GM19455 (cell line): ENCODE results near the gene AQP12A.
"Not testable (repeated sequence)": the region's sequence is repeated elsewhere in the genome, so short reads cannot be mapped to it uniquely, and the experiment has no call there.

Experiments
- ATAC-seq: cut with Tn5 transposase; IDR thresholded peaks from one replicate; pipeline ENCODE4 v1.9.1; 2021; ENCODE audit not compliant: unreplicated experiment

Gene AQP12A

DNA sequence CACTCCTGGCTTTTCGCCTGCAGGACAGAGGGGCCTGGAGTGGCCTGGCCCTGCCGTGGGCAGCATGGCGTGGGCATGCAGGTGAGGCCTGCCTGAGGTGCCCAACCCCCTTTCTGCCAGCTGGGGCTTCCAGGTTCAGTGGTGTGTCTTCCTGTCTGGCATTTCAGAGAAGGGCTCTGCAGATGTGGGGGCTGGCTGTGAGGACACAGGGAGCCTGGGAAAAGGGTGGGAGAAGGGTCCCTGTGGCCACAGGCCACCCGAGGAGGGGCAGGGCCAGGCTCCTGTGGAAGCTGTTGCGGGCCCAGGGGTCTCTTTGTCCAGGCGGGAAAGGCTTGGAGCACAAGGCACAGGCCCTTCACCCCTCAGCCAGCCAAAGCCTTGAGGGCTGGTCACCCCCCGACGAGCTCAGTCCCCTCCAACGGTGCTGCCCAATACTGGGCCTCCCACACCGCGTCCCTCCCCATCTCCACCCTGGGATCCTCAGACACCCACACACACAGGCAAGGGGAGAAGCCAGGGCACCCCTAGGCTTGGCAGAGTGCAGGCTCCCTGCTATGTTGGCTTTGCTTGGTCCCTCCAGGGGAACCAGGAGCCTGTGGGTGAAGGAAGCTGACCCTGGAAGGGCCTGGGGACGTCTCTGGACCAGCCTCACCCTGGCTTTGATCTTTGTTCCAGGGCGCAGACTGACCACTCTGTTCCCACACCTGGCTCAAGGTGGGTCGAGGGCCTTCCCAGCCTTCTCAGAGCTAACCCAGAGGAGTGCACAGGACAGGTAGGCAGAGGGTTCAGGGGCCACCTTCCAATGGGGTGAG lies 3.7 kb upstream of the AQP12A start:
- no peak for ATAC-seq

DNA sequence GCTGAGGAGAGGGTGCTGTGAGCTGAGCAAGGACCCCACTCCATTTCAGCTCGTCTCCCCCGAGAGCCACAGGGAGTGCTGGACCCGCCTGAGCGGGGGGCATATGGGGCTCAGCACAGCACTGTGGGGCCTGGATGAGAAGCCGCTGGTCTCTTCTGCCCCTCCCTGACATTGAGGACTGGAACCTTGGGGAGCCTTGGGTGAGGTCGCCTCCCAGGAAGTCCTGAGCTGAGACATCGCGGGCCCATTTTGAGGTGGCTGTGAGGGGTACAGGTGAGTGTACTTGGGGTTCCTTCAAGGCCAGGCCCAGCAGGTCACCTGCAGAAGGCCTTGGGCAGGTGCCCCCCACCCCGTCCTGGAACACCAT lies 3.1 kb upstream of the AQP12A start:
- no peak for ATAC-seq

DNA sequence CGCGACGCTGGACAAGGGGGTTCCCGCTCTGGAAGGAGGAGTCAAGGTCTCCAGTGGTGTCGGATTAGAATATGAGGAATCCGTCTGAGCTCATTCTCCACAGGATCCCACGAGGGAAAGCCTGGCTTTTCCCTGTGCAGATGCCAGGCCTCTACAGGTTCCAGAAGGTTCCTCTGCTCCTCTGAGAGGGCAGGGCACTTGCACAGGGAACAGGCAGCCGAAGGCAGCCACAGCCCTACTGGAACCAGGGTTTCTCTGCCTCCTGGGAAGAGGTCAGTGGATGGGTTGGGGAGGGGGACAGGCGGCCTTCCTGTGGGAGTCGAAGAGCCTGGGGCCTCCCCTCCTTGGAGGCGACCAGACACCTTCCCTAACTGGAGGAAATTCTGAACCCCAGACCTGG lies 1.7 kb upstream of the AQP12A start:
- ATAC-seq: no peak

DNA sequence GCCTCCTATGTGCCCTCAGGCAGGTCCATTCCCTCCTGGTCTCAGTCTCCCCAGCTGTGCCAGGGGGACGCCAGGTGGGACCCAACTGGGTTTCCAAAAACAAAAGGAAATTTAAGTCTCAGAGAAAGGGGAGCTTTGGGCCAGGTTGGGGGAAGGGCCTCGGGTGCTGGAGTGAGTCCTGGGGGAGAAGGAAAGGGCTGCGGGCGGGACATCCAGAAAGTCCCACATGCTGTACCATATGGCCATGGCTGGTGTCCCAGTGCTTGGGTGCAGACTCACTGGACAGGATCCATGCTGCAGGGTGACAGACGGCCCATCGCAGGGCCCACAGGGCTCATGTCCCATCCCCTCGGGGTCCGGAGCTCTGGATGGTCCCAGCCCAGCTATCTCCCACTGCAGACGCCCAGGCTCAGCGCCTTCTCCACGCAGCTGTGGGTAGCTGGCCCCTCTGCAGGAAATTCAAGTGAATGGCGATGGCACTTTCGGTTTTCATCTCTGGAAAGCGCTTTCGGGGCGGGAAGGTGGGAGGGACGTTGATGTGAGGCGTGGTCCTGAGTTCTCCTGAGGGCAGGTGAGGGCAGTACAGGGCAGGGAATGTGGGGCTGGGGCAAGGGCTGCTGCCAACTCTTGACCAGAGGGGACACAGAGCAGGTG lies 1.1 kb upstream of the AQP12A start:
- ATAC-seq: not testable (repeated sequence)

DNA sequence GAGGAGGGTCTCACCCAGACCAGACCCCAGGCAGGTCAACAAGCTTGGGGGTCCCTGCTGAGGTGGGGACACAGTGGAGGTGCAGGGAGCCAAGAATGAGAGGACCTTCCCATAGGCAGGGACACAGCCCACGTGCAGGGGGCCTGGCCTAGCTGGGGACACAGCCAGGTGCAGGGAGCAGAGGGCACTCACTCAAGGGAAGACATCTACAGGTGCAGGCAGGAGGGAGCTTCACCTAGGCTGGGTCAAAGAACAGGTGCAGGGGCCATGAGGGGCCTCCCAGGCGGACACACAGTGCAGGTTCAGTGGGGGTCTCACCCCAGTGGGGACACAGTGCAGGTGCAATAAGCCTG lies 615 bp upstream of the AQP12A start:
- not testable (repeated sequence) for ATAC-seq

DNA sequence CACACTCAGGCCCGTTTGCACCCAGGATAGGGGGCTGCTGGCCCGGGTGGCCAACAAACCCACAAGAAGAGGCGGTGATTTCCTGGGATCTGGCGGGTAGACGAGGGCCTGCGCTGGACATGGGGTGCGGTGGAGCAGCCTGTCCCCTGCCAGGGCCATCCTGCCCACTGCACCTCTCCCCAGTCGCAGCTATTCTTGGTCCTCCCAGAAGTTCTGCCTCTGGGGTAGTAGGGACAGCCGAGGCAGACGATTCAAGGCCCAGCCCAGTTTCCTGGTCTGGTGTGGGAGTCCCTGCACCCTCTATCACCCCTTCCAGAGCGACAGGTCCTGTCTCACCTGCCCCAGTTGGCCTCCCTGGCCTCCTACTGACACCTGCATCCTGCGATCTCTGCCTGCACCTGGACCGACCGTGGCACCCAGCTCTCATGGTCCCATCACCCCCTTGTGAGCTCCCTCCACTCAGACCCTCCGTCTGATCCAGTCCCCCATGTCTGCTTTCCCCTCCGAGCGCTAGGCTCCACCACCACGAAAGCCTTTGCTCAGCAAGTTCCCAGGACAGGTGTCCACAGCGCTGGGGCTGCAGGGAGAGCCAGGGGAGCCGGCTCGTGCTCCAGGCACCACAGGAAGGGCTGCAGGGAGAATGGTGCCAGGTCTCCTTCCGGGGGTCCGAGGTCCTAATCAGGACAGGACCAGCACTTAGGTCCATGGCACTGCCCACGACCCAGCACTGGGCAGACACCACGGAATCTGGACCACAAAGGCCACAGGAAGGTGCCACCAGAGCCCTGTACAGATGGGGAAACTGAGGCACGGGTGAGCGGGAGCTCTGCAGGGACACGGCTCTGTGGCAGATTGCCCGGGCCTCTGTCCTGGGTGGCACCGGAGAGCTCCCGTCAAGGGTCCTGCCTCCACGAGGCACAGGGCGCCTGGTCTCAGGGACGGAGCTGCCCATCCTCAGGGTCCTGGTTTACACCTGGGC lies 1.2 kb downstream of the AQP12A start:
- ATAC-seq: not testable (repeated sequence)

DNA sequence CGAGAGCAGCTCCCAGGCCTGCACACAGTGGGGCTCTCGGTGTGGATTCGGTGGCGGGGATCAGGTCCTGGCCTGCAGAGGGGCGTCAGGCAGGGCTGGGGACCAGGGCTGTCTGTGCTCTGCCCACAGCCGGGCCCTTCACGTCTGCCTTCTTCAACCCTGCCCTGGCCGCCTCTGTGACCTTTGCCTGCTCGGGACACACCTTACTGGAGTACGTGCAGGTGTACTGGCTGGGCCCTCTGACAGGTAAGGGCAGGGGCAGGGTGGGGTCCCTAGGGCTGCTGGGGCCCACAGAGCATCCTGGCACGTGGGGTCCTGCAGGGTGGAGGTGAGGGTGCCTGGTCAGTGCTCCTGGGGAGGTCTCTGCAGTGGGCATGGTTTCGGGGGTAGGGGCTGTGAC lies 2.6 kb downstream of the AQP12A start:
- ATAC-seq: not testable (repeated sequence)

DNA sequence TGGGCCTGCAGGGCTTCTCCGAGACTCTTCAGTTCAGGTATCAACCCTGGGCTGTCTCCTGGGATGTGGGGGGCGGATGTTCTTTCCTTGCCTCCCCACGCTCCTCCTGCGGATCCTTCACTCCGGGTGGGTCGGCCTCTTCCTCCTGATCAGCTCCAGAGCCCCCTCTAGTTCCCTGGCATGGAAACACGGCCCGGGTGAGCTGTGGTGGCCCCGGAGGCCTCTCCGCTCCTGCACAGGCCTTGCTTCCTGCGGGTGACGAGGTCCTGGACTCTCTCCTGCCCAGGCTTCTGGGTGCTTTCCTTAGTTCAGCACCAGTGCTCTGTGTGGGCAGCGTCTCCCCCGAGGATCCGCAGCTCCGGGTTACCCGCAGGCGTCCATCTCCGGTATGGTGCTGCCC lies 3.9 kb downstream of the AQP12A start:
- ATAC-seq: not testable (repeated sequence)

DNA sequence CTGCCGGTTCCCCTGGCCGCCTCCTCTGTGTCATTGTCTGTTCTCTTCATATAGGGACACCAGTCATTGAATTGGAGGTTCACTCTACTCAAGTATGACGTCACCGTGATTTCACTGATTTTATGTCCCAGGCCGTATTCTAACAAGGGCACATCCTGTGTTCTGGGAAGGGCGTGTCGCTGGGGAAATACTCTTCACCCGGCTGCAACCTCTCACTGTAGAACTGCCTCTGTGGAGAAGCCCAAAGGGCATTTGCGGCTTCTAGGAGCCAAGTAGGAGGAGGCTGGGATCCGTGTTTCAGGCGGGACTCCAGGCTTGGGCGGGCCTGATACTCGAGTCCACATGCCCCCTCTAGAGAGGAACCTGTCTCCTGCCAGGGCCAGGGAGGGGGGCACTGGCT lies 4.8 kb downstream of the AQP12A start:
- ATAC-seq: not testable (repeated sequence)

DNA sequence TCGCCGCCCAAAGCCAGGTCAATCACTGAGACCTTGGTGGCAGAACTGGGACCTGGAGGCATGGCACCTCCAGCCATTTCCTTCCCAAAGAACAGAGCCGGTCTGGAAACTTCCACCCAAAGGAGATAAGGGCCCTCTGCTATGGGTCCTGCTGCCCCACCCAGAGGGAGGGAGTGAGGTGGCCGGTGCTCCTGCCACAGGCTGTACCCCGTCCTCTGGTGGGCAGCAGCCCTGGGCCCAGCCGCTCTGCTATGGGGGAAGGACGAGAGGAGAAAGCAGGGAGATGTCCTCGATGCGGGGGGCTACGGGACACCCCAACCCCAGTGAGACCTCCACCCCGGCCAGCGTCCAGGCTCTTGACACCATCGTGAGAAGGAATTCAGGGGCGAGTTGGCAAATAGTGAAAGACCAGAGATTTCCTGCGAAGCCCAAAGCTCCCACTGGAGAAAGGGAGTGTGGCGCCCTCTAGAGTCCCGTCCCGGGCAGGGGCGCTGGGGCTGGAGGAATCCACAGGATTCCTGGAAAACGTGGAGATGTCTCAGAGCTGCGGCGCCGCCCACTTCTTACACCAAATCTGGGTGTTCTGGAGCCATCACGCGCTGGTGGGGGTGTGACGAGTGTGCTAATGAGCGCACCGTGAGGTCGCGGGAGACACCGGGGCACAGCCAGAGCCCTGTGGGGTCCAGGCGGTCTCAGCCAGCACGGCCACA lies 7.3 kb downstream of the AQP12A start:
- not testable (repeated sequence) for ATAC-seq

DNA sequence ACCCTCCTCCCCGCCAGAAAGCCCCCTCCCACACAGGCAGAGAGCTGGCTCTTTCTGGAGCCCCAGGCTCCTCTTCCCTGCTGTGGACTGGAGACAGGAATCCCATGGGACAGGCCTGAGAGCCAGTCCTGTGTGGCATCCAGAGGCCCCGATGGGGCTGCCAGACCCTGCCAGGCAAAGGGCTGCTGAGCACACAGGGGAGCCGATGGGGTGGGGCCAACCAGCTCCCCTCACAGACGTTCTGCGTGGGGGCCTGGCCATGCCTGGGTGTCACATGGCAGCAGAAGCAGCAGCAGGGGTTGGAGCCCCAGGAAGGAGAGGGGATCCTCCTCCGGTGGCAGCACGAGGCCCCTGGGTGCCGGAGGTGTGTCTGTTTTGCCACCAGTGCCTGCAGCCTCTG lies 8.2 kb downstream of the AQP12A start:
- ATAC-seq: not testable (repeated sequence)

DNA sequence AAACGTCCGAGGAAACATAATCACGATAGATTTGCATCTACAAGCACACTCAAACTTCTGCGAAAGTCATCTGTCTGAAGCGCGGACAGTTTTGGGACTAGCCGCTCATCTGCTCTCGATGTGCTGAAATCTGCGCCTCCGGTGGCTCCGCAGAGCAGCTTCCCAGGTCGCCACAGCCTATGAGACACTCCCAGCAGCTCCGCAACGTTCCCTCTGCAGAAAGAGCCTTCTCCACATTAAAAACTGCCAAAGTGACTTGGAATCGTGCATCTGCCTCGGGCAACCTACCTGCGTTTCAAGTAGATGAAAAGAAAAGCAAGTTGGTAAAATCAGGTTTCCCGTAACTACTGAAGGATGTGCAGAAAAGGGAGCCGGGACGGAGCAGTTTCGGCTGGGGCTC lies 8.9 kb downstream of the AQP12A start:
- not testable (repeated sequence) for ATAC-seq

DNA sequence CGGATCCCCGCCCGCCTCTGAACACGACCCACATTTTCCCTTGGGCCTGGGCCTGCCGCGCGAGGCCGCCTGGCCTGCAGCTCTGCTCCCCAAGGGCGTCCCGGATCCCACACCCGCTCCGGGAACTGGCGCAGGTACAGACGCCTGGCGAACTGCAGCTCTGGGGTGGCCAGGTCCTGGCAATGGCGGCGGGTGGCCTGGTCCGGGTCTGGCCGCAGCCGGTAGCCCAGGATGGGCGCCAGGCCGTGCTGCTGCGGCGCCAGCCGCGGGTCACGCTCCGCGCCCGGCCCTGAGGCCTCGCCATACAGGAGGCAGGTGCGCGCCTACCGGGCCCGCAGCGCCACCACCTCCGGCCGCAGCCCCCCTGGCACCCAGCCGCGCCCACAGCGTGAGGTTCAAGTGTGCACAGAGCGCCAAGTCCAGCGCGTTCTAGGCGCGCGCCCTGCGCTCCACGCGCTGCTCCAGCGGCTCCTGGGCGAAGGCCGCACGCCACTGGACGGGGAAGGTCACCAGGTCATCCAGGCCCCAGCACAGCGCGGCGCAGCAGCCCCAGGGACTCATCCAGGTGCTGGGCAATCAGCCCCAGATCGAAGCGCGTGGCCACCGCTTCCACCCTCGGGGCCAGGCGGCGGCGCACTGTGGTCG lies 9.5 kb downstream of the AQP12A start:
- ATAC-seq: no peak

DNA sequence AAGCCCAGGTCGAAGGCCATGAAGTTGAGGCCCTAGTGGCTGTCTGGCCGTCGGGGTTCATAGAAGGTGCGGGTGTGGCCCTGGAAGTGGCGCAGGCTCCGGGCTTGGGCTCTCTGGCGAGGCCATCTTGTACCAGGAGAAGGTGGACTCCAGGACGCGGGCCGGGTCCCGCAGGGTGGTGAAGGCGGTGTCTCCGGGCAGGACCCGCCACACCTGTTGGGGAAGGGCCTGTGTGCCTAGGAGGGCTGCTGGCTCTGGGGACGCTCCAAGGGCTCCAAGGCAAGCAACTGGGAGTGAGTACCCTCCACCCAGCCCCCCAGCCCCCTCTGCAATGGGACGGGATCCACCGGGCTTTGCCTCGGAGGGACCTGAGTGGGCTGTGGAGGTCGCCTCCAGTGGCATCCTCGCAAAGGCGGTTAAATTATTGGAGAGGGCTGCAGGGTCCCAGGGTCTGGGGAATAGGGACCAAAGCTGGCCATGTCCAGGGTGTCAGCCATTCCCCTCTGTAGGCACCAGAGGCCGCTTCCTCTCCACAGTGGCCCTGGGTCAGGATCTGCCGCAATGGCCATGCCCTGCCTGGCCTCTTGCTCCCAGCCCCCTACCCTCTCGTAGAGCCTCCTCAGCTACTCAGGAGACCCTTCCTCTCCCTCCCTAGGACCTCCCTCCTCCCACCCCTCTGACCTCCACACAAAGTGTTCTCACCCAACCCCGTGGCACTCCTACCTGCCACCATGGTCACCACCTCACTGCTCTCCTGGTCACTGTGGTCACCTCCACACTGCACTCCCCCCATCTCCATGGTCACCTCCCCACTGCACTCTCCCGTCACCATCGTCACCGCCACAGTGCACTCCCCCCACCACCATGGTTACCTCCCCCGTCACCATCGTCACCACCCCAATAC lies 10.3 kb downstream of the AQP12A start:
- ATAC-seq: no peak

DNA sequence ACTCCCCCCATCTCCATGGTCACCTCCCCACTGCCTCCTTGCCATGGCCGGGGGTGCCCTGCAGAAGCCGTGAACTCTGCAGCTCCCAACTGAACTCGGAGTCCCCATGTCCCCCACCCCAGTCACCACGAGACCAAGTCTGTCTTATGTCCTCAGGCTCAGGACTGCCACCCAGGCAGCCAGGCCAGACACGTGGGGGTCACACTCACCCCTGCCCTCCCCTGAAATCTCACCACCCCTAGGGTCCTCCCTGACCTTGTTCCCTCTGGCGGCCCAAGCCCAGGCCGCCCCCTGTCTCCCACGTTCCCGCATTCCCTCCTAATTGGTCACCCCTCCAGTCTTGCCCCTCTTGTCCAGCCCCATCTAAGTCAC lies 11.0 kb downstream of the AQP12A start:
- no peak for ATAC-seq

DNA sequence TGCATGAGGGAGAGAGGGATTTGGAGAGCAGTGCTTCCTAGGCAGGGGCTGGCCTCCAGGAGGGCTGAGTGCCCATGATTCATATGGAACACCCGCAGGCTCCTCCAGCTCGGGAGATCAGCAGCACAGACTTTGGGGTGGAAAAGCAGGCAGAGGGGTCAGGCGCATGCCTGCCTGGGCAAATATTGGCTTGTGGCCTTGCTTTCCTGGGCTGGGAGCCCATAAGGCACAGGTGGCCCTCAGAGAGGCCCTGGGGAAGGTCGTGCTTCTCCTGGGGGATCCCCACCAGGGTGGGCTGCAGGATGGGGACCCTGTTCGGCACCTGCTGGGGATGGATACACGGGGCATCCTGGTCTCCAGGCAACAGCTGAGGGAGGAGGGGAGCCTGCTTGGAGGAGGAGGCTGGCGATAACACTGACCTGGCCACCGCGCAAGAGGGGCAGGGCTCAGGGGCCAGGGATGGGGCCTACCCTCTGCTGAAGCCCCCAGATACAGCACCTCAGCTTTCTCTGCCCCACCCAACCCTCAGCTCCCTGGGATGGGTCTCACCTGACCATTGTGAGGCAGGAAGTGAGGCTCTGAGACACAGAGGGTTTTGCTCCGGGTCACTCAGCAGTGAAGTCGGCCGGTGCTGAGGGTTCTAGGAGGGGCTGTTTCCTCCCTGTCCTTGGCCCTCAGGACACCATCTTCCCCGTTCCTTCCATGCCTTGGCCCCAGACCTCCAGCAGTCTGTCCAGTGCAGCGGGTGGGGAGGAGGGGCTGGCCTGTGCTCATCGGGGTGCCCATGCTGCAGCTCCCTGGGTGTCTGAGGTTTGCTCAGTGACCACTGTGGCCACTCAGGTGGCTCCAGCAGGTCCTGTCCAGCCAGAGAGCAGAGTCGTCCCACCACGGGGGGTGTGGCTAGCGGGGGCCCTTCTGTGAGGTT lies 12.0 kb downstream of the AQP12A start:
- ATAC-seq: no peak

DNA sequence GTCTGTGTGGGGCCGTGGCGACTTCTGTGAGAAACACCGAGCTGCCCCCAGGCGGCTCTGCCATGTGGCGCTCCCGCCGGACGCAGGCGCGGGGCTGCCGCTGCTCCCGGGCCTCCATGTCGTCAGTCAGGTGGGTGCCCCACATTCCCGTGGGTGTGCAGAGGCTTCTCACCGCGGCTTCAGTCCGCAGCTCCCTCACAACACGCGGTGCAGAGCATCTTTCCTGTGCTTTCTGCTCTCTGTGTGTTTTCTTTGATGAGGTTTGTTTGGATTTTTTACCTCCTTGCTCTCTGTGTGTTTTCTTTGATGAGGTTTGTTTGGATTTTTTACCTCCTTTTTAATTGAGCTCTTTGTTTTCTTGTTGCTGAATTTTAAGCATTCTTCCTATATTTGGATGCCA lies 13.0 kb downstream of the AQP12A start:
- no peak for ATAC-seq

DNA sequence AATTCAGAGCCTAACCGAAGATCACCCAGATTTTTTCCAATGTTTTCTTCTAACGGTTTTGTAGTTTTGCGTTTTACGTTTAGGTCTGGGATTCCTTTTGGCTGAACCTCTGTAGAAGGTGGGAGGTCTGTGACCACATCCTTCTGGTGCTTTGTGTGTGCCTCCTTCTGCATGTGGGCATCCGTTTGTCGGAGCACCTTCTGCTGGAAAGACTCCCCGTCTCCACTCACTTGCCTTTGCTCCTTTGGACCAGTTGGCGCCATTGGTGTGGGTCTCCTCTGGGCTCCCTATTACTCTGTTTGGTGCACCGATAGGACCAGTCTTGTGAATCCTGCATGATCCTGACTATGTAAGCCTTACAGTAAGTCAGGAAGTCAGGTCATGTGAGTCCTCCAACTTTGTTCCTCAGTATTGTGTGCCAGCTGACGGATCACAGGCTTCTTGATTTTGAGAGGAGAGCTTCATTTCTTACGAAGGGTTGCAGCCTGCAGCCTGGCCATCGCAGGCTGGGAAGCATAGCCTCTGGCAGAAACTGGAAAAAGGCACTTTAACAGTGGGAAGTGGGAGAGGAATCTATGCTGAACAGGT lies 13.6 kb downstream of the AQP12A start:
- ATAC-seq: no peak
